ENCODE data around the gene PAK1.
"Not testable (repeated sequence)": the region's sequence is repeated elsewhere in the genome, so short reads cannot be mapped to it uniquely, and the experiment has no call there.

Gene PAK1

DNA sequence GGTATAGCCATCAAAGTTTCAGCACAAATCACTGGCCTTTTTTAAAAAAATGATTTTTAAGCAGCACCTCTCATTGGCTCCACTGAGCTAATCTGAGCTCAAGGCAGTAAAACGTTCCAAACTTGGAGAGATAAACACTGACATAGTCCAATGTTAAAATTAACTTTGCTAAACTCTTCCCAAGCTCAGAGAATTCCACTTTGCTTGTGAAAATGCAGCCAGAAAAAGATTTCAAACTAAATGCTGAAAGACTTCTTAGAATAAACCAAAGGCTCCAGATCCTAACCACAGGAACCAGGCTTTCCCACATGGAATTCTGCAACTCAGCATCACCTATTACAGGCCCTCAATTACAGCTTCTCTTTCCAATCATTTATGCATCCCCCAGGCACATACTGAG is 87.7 kb downstream of the PAK1 start:
- H2AK5ac ChIP-seq (ENCODE audit: low read depth, low read length), result no peak overlapping the region
- no peak overlapping the region for H2AFZ ChIP-seq (ENCODE audit: low read length)
- H3K36me3 ChIP-seq (replicated peaks in 1 of 2; ENCODE audit: control insufficient read depth in 2 of 2, insufficient read depth in 2 of 2, low read length in 2 of 2), result peaks cover 0 to 42% of the 10 kb centered on the region in 2 donors
- WGBS, 2 donors (ENCODE audit: extremely low coverage in 2 of 2, insufficient read length in 2 of 2, insufficient replicate concordance in 1 of 2), result no CpG with 5 or more reads among the region's 1 CpG
- H4K8ac ChIP-seq (ENCODE audit: low read depth, low read length), result no peak overlapping the region
- H2BK120ac ChIP-seq (ENCODE audit: low read depth, low read length), result no peak overlapping the region
- H3K9ac ChIP-seq (ENCODE audit: low read depth, low read length, poor library complexity), result no peak overlapping the region
- H3K4me2 ChIP-seq (ENCODE audit: insufficient read depth, low read length, poor library complexity, severe bottlenecking), result no peak overlapping the region
- no peak overlapping the region for H3K4me3 ChIP-seq (ENCODE audit: low read length in 2 of 2)
- H2BK5ac ChIP-seq (ENCODE audit: low read length), result no peak overlapping the region
- no peaks in the 10 kb centered on the region for H3K79me1 ChIP-seq (ENCODE audit: low read depth, low read length)
- no peak overlapping the region for H3K14ac ChIP-seq (ENCODE audit: low read length)
- no peaks in the 10 kb centered on the region for H3K4me1 ChIP-seq (ENCODE audit: control insufficient read depth in 2 of 2, insufficient read depth in 1 of 2, low read depth in 1 of 2, low read length in 2 of 2)
- no peak for DNase-seq (ENCODE audit: low spot score)
- no peak overlapping the region for H2BK15ac ChIP-seq (ENCODE audit: low read length)
- H3K23ac ChIP-seq (ENCODE audit: low read depth, low read length, poor library complexity), result no peak overlapping the region
- no peak overlapping the region for H3K27ac ChIP-seq (replicated peaks; ENCODE audit: low read length)
- H3K27me3 ChIP-seq (ENCODE audit: control insufficient read depth in 3 of 3, insufficient read depth in 3 of 3, low read depth in 1 of 3, low read length in 3 of 3), result no peaks in the 10 kb centered on the region
- no peak overlapping the region for H4K91ac ChIP-seq (ENCODE audit: low read depth, low read length, poor library complexity)
- no peak overlapping the region for H3K4ac ChIP-seq (ENCODE audit: low read length)
- H2BK12ac ChIP-seq (ENCODE audit: low read length), result no peak overlapping the region
- H3K18ac ChIP-seq (ENCODE audit: low read length), result no peak overlapping the region
- H3K9me3 ChIP-seq (replicated peaks in 1 of 2; ENCODE audit: control insufficient read depth in 2 of 2, insufficient read depth in 1 of 2, low read depth in 1 of 2, low read length in 2 of 2), result no peaks in the 10 kb centered on the region

DNA sequence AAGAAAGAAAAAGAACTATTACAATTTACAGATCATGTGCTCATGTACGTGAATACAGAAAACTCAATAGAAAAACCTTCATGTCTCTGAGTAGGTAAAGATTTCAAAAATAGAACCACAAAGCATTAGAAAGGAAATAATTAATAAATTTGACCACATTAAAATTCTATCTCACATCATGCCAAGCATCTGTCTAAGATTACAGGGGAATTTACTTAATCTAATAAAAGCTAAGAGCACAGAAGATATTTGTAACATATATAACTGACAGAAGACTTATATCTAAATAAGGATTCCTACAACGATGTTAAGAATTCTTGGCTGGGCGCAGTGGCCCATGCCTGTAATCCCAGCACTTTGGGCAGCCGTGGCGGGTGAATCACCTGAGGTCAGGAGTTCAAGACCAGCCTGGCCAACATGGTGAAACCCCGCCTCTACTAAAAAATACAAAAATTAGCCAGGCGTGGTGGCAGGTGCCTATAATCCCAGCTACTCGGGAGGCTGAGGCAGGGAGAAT is 88.6 kb downstream of the PAK1 start:
- not testable (repeated sequence) for H2AK5ac ChIP-seq (ENCODE audit: low read depth, low read length); H2BK5ac ChIP-seq (ENCODE audit: low read length); H3K4me1 ChIP-seq (ENCODE audit: control insufficient read depth in 2 of 2, insufficient read depth in 1 of 2, low read depth in 1 of 2, low read length in 2 of 2); H3K4me3 ChIP-seq (ENCODE audit: low read length in 2 of 2); H3K27me3 ChIP-seq (ENCODE audit: control insufficient read depth in 3 of 3, insufficient read depth in 3 of 3, low read depth in 1 of 3, low read length in 3 of 3); H3K9ac ChIP-seq (ENCODE audit: low read depth, low read length, poor library complexity); H3K4me2 ChIP-seq (ENCODE audit: insufficient read depth, low read length, poor library complexity, severe bottlenecking); H2AFZ ChIP-seq (ENCODE audit: low read length); H3K23ac ChIP-seq (ENCODE audit: low read depth, low read length, poor library complexity); H3K27ac ChIP-seq (replicated peaks; ENCODE audit: low read length); H2BK12ac ChIP-seq (ENCODE audit: low read length); H3K4ac ChIP-seq (ENCODE audit: low read length); DNase-seq (ENCODE audit: low spot score); H4K91ac ChIP-seq (ENCODE audit: low read depth, low read length, poor library complexity); H4K8ac ChIP-seq (ENCODE audit: low read depth, low read length); H3K9me3 ChIP-seq (replicated peaks in 1 of 2; ENCODE audit: control insufficient read depth in 2 of 2, insufficient read depth in 1 of 2, low read depth in 1 of 2, low read length in 2 of 2); H3K14ac ChIP-seq (ENCODE audit: low read length); H3K18ac ChIP-seq (ENCODE audit: low read length); H3K79me1 ChIP-seq (ENCODE audit: low read depth, low read length); H2BK15ac ChIP-seq (ENCODE audit: low read length); H2BK120ac ChIP-seq (ENCODE audit: low read depth, low read length)
- no CpG with 5 or more reads among the region's 8 CpGs for WGBS, 2 donors (ENCODE audit: extremely low coverage in 2 of 2, insufficient read length in 2 of 2, insufficient replicate concordance in 1 of 2)
- peaks cover 0 to 41% of the 10 kb centered on the region in 2 donors for H3K36me3 ChIP-seq (replicated peaks in 1 of 2; ENCODE audit: control insufficient read depth in 2 of 2, insufficient read depth in 2 of 2, low read length in 2 of 2)

DNA sequence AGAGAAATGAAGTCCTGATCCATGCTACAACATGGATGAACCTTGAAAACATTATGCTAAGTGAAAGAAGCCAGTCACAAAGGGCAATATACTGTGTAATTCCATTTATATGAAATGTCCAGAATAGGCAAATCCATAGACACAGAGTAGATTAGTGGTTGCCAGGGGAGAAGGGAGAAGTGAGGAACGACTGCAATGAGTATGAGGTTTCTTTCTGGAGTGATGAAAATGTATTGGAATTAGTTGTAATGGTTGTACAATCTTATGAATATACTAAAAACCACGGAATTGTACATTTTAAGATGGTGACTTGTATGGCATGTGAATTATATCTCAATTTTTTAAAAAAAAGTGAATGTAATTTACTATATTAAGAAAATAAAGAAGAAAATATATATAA is 89.3 kb downstream of the PAK1 start:
- H3K23ac ChIP-seq (ENCODE audit: low read depth, low read length, poor library complexity), result no peak overlapping the region
- no peak overlapping the region for H4K8ac ChIP-seq (ENCODE audit: low read depth, low read length)
- no peak overlapping the region for H3K27ac ChIP-seq (replicated peaks; ENCODE audit: low read length)
- no peaks in the 10 kb centered on the region for H3K27me3 ChIP-seq (ENCODE audit: control insufficient read depth in 3 of 3, insufficient read depth in 3 of 3, low read depth in 1 of 3, low read length in 3 of 3)
- no CpG with 5 or more reads among the region's 2 CpGs for WGBS, 2 donors (ENCODE audit: extremely low coverage in 2 of 2, insufficient read length in 2 of 2, insufficient replicate concordance in 1 of 2)
- H3K4me3 ChIP-seq (ENCODE audit: low read length in 2 of 2), result no peak overlapping the region
- no peaks in the 10 kb centered on the region for H3K9me3 ChIP-seq (replicated peaks in 1 of 2; ENCODE audit: control insufficient read depth in 2 of 2, insufficient read depth in 1 of 2, low read depth in 1 of 2, low read length in 2 of 2)
- no peak overlapping the region for H4K91ac ChIP-seq (ENCODE audit: low read depth, low read length, poor library complexity)
- H3K18ac ChIP-seq (ENCODE audit: low read length), result no peak overlapping the region
- H3K36me3 ChIP-seq (replicated peaks in 1 of 2; ENCODE audit: control insufficient read depth in 2 of 2, insufficient read depth in 2 of 2, low read length in 2 of 2), result peaks cover 0 to 42% of the 10 kb centered on the region in 2 donors
- no peak for DNase-seq (ENCODE audit: low spot score)
- H2BK12ac ChIP-seq (ENCODE audit: low read length), result no peak overlapping the region
- H3K14ac ChIP-seq (ENCODE audit: low read length), result no peak overlapping the region
- no peak overlapping the region for H2BK5ac ChIP-seq (ENCODE audit: low read length)
- H3K4ac ChIP-seq (ENCODE audit: low read length), result no peak overlapping the region
- no peak overlapping the region for H2AK5ac ChIP-seq (ENCODE audit: low read depth, low read length)
- H2AFZ ChIP-seq (ENCODE audit: low read length), result no peak overlapping the region
- no peak overlapping the region for H3K4me2 ChIP-seq (ENCODE audit: insufficient read depth, low read length, poor library complexity, severe bottlenecking)
- no peak overlapping the region for H3K9ac ChIP-seq (ENCODE audit: low read depth, low read length, poor library complexity)
- H2BK120ac ChIP-seq (ENCODE audit: low read depth, low read length), result no peak overlapping the region
- no peak overlapping the region for H2BK15ac ChIP-seq (ENCODE audit: low read length)
- H3K79me1 ChIP-seq (ENCODE audit: low read depth, low read length), result no peaks in the 10 kb centered on the region
- H3K4me1 ChIP-seq (ENCODE audit: control insufficient read depth in 2 of 2, insufficient read depth in 1 of 2, low read depth in 1 of 2, low read length in 2 of 2), result no peaks in the 10 kb centered on the region

DNA sequence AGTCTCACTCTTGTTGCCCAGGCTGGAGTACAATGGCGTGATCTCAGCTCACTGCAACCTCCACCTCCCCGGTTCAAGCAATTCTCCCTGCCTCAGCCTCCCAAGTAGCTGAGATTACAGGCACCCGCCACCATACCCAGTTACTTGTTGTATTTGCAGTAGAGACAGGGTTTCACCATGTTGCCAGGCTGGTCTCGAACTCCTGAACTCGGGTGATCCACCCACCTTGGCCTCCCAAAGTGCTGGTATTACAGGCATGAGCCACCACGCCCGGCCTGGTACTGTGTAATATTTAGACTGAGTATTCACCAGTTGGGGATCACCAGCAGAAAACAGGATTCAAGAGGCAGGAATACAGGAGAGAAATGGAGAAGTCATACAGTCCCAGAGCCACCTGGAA is 90.5 kb downstream of the PAK1 start:
- H3K4me1 ChIP-seq (ENCODE audit: control insufficient read depth in 2 of 2, insufficient read depth in 1 of 2, low read depth in 1 of 2, low read length in 2 of 2); H3K27ac ChIP-seq (replicated peaks; ENCODE audit: low read length): not testable (repeated sequence)

More for the DNA sequence above, 90.5 kb downstream of the PAK1 start:
- H2AFZ ChIP-seq (ENCODE audit: low read length); H4K8ac ChIP-seq (ENCODE audit: low read depth, low read length); H3K18ac ChIP-seq (ENCODE audit: low read length); DNase-seq (ENCODE audit: low spot score); H2AK5ac ChIP-seq (ENCODE audit: low read depth, low read length); H3K9me3 ChIP-seq (replicated peaks in 1 of 2; ENCODE audit: control insufficient read depth in 2 of 2, insufficient read depth in 1 of 2, low read depth in 1 of 2, low read length in 2 of 2); H3K79me1 ChIP-seq (ENCODE audit: low read depth, low read length); H2BK120ac ChIP-seq (ENCODE audit: low read depth, low read length); H2BK12ac ChIP-seq (ENCODE audit: low read length); H3K14ac ChIP-seq (ENCODE audit: low read length); H3K4me2 ChIP-seq (ENCODE audit: insufficient read depth, low read length, poor library complexity, severe bottlenecking); H3K9ac ChIP-seq (ENCODE audit: low read depth, low read length, poor library complexity); H3K27me3 ChIP-seq (ENCODE audit: control insufficient read depth in 3 of 3, insufficient read depth in 3 of 3, low read depth in 1 of 3, low read length in 3 of 3); H3K4me3 ChIP-seq (ENCODE audit: low read length in 2 of 2); H2BK5ac ChIP-seq (ENCODE audit: low read length); H4K91ac ChIP-seq (ENCODE audit: low read depth, low read length, poor library complexity); H2BK15ac ChIP-seq (ENCODE audit: low read length); H3K23ac ChIP-seq (ENCODE audit: low read depth, low read length, poor library complexity); H3K4ac ChIP-seq (ENCODE audit: low read length): not testable (repeated sequence)
- no CpG with 5 or more reads among the region's 7 CpGs for WGBS, 2 donors (ENCODE audit: extremely low coverage in 2 of 2, insufficient read length in 2 of 2, insufficient replicate concordance in 1 of 2)
- peaks cover 0 to 47% of the 10 kb centered on the region in 2 donors for H3K36me3 ChIP-seq (replicated peaks in 1 of 2; ENCODE audit: control insufficient read depth in 2 of 2, insufficient read depth in 2 of 2, low read length in 2 of 2)

Data from neuronal stem cell (in vitro differentiated cells).